Measurements from ENCODE around the gene RGL1.
A peak's percentile ranks its signal among the peaks of the same experiment; 100 is the strongest.

RGL1 gene

DNA sequence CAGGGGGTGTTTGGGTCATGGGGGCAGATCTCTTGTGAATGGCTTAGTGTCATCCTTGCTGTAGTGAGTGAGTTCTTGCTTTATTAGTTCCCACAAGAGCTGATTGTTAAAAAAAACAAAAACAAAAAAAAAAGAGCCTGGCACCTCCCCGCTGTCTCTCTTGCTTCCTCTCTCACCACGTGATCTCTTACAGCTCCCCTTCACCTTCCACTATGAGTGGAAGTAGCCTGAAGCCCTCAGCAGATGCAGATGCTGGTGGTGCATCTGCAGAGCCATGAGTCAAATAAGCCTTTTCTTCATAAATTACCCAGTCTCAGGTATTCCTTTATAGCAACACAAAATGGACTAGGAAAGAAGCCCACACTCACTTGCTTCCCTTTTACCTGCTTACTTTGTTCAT is 17.2 kb upstream of the RGL1 start:
- DNase-seq: no peak

DNA sequence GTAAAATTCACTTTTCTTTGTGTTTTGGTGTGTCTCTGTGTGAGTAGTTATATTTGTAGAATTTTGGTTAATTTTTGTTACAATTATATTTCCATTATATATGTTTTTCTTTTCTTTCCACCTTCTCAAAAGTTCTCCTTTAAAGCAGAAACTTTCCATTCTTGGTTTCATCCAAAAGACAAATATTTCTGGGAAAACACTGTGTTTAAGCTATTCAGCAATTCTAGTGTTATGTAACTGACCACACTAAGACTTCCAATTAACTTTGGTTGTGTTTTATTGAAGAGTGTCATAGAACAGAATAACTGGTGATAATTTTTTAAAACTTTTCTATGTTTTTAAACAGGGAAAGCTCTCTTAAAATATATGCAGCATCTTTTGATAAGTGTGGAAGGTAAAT is 13.6 kb upstream of the RGL1 start:
- no peak for DNase-seq

DNA sequence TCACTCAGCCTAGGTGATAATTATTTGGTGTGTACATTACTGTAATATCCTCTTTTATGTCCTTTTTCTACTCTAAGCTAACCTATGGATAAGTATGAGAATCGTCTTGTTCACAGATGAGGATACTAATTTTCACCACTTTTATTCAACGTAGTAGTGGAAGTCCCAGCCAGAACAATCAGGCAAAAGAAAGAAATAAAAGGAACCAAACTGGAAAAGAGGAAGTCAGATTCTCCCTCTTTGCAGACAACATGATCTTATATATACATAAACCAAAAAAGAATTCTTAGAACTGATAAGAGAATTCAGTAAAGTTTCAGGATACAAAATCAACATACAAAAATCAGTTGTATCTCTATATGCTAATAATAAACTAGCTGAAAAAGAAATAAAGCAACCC is 12.6 kb upstream of the RGL1 start:
- DNase-seq: peak; percentile 37

DNA sequence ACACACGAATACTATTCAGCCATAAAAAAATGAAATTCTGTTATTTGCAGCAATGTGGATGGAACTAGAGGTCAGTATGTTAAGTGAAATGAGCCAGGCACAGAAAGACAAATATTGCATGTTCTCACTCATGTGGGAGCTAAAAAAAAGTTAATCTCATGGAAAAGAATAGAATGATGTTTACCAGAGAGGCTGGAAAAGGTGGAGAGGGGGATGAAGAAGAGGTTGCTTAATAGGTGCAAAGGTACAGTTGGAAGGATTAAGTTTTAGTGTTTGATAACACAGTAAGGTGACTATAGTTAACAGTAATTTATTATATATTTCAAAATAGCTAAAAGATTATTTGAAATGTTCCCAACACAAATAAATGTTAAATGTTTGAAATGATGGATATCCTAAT is 10.8 kb upstream of the RGL1 start:
- DNase-seq: no peak

DNA sequence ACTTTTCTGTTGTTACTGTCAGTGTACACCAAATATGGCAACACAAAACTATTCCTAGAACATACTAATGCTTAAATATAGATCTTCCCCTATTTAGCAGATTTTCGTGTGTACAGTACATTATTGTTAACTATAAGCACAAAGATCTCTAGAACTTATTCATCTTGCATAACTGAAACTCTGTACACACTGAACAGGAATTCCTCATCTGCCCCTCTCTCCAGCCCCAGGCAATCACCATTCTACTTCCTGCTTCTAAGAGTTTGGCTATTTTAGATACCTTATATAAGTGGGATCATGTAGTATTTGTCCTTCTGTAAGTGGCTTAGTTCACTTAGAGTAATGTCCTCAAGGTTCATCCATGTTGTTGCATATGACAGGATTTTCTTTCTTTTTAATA is 4.5 kb upstream of the RGL1 start:
- DNase-seq: no peak

DNA sequence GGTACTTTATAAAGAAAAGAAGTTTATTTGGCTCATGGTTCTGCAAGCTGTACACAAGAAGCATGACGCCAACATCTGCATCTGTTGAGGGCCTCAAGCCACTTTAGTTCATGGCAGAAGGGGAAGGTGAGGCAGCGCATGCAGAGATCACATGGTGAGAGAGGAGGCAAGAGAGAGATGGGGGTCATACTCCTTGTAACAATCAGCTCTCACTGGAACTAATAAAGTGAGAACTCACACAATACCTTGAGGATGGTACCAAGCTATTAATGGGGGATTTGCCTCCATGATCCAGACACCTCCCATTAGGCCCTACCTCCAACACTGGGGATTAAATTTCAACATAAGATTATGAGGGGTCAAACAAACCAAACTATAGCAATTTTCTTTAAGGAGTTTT is 3.3 kb upstream of the RGL1 start:
- no peak for DNase-seq

DNA sequence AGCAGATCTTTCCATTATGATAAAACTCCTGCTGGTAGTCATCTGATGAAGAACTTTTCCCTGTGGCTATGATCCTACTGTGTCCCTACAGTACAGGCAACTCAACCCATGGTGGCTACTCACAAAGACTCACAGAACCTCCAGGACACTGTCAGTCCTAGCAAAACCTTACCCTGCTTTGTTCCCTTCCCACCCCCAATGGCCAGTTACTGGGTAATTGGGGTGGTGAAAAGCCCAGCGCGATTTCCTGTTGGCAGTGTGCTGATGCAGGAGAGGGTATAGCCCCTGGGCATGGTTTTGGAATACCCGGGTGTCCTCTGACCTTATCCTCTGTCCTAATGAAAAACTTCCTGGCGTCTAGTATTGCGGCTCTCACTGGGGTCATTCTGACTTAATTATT is 533 bp upstream of the RGL1 start:
- no peak for DNase-seq

DNA sequence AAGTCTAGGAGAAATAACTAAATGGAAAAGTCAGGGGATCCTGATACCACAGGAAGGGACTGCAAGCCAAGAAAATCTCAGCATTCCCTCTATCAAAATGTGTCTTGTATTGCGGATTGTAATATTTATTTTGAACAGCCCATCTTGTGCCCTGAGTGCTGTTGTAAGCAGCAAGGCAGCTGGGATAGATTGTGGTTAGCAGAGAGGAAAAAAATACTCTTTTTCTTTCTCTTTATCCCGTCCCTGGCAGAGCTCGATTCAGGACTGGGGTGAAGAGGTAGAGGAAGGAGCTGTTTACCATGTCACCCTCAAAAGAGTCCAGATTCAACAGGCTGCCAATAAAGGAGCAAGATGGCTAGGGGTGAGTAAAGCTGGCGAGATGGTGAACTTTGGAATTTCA is 1.2 kb downstream of the RGL1 start:
- peak; percentile 32 for DNase-seq

DNA sequence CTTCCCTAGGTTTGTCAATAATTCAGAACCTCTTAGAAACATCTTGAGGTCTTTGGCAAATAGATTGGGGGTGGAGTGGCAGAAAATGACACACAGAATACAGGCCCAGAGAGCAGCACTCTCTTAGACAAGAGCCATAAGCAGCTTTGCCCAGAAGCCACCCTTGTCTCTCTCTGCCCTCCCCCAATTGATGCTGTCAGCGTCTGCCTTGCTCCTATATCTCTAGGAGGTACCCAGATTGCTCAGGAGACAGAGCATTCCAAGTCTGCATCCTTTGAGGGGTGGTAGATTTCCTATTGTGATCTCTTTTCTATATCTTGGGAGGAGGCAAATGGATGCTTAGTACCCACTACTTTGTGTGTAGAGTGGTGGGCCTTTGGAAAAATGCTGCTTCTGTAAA is 1.8 kb downstream of the RGL1 start:
- DNase-seq: peak; percentile 31

DNA sequence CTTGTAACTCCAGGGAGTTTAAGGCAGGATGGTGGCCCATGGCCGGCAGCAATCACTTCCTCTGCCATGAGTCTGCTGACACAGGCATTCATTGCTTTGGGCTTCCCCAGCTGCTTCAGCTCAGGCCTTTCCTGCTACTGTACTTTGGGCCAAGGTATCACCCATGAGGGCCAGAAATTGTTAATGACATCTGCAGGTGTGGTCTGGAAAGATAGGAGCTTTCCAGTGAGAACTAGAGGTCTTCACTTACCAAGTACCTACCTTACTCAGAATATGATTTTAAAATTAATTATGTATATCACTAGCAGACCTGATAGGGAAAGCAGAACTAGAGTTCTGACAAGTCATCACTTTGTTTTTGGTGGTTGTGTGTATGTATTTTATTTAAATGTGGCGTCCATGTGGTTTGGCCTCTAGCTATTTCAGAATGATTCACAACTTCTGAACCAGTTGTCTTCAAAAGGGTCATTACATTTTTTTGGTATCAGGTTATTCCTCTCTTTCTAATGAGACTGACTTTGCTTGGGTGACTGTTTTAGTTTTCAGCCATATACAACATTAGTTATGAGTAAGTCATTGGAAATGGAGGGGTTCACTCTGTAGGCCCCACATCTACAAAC is 2.7 kb downstream of the RGL1 start:
- DNase-seq: peak; percentile 80

DNA sequence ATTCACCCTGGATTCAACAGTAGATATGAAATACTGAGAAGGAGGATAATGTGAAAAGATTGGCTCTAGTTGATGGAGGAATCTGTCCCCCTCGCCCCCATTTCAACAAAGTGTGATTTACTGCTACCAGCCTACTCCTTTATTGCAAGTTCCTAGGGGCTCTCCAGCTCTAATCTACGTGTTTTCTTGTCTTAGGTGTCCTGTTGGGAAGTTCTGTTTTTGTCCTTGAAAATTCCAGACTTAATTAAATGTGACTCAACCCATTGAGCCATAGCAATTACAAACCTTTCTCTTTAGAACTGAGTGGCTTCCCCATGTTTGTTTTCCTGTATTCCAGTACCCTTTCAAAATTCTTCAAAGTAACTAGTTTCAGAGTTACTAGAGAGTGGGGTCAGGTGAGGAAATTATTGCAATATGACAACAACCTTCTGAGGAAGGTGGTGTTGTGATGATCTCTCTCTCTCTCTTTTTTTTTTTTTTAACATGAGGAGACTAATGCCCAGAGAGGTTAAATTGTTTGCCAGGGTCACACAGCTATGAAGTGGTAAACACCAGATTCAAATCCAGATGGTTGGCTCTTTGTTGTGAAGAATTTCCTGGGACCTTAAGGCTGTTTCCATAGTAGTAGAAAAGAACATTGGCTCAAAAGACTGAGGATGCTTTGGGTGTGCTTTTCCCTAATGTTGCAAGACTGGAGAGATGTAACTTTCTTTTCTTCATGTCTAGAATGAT is 3.5 kb downstream of the RGL1 start:
- DNase-seq: peak; percentile 41

DNA sequence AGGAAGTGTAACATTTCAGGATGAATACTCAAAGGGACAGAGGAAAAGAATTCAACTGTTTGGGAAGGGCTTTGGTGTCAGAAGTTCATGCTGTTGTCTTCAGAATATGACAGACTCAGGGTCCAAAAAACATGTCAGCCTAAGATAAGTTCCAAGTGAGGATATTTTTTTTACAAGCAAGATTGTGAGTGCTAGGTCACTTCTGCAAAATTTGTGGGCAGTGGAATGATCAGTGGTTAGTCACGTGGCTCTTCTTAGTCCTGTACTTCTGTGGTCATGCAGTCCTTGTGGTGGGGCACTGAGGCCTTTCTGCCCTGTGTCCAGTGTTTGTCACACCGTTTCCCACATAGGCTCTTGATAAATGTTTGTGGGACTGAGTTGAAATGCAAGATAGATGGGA is 5.2 kb downstream of the RGL1 start:
- peak; percentile 84 for DNase-seq

DNA sequence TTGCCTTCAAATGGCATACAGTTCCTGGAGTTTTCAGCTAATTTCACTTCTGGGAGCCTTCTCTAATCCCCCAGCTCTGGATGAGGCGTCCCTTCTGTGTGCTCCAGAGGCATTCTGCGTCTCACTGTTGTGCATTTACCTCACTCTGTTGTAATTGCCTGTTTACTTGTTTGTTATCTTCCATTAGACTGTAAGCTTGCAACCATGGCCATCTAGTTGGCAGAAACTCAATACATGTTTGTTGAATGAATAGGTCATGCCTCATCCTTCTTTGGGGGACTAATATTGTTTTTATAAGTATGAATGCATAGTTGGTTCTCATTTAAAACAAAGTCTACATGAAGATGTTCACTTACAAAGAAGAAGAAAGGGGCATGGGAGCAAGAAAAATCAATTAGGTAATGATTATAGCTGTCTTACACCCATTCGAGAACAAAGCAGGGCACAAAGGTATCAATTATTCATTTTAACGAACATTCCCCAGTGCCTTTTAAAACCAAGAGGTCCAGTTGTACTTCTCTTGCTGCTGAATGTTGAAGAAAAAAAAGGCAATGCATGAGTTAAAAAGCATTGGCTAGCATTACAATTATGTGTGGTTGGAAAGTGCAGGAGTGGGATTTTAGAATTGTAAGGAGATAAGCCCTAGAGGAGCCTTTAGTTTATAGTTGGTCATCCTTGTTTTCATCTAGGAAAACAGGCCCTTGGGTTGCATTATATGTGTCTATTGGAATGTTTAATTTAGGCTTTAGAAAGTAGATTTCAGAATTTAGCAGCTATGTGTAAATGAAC is 6.0 kb downstream of the RGL1 start:
- DNase-seq: no peak

DNA sequence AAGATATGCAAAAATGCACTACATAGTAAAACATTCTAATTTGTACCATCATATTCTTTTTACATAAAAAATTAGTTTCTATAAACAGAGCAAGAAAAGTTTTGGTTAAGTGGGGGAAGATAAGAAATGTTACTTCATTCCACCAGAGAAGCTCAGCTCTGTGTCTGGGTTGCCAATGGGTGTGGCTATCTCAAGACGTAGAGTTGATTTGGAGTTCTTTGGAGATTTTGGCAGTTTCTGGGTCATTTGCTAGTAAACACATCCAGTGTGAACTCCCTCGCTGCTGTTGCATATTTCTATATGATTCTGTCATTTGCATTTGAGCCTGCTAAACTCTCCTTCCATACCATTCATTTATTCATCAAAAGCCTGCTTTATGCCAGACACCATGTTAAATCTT is 7.2 kb downstream of the RGL1 start:
- DNase-seq: no peak

DNA sequence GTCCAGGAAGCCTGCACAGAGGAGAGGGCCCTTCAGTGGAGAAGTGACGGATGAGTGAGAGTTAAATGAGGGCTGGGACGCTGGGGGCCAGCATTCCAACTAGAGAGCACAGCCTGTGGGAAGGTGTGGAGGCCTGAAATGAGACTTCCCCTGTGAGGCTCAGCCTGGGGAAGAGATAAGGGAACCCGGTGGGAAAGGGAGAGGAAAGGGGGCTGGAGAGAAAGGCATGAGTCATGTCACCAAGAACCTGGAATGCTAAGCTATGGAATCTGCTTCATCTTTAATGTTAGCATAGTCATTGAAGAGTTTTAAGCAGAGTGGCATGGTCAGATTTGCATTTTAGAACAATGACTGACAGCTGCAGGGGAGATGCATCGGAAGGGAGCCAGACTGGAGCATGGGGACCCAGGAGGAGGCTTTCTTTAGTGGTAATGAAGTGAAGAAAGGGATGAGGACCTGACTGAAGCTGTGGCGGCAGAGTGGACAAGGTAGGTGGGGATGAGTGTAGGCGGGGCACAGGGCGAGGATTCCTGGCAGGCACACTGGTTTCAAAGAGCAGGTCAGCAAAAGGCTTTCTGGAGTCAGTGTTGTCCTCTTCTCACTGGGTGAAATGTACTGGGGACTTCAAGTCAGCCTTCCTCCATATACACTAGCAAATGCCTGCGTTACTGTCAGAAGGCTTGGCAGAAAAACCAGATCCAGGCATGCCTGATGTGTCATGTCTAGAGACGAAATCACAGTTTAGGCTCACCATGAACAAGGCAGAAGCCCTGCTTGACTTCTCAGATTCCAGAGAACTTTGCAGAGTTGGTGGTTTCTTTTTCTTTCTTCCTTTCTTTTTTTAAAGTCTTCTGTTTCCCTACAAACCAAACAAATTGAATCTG is 8.0 kb downstream of the RGL1 start:
- DNase-seq: peak; percentile 26

DNA sequence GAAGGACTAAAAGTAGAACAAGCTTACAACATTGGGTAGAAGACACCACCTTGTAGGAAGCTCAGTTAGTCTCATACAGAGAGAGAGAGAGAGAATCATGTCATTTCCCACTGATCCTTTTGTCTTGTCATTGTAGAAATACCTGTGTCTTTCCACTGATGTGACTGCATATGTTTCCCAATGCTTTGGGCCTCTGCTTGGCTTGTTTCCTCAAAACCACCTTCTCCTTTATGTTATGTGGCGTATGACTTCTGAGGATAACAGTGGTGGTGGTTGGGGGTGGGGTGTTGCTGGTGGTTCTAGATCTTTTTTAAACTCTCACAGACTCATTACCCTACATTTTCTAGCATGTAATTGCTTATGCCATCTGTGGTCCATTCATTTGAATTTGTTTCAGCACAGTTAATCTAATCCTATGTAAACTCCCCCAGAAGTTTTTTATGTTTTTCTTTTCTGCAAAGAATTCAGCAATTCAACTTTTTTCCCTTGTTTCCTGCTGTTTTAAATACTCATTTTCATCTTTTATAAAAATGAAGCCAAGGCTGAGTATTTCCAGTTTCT is 9.3 kb downstream of the RGL1 start:
- peak; percentile 33 for DNase-seq

DNA sequence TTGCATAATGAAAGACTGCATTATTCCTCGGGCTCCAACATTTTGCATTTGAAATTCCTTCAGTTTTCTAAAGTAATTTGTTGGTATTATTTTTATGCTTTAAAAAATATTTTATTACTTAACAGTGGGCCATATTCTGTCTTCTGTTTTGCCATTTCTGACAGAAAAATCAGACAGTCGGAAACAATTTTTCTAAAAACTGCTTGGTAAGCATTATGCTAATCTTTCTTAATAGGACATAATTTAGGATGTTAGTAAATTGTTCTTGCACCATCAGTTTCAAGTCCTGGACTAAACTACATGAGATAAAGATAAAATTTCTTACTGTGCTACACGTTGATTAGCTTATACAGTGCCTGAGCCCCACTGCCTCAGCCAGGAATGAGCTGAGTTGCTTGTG is 11.2 kb downstream of the RGL1 start:
- no peak for DNase-seq

DNA sequence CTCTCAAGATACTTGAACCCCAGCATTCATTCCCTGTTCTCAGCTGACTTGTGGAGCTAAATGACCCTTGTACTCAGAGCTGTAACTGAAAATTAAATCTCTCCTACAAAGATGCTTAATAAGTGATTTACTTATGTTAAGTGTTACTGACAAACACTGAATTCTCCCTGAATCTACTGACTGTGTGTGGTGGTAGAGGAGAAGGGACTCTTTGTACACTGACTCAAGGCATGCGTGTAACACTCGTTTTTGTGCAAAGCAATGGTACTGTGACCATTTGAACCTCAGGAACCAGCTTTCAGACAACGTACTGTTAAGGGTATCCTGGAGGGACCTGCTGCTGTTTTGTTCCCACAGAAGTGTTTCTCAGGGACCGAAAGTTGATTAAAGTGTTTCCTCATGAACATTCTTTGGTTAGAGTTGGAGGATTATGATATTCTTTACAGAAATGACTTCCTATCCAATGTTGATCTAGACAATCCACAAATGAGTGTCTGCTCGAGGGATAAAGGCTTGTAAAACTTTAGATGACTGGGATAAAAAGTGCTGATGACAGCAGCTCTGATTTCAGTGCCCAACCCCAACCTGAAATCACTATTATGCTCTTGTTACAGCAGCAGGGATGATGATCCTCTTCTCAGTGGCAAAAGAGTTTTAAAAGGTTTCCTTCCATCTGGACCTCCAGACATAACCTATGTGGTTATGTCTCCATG is 12.8 kb downstream of the RGL1 start:
- DNase-seq: no peak

DNA sequence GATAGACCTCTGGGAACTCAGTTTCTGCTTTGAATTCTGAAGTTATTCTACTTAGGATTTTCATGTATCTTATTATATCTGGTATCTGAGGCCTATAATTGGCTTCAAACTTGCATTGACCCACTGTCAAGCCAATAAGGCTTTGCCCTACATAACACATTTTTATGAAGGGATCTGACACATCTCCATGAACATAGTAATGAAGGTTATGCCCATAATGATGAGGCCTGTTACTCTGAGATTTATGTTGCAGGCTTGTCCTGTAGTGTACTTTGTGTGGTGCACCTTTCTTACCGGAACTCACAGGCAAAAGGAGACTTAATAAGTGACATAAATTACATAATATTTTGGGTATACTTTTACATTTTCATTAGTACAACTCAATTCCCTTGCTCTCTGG is 14.1 kb downstream of the RGL1 start:
- no peak for DNase-seq

DNA sequence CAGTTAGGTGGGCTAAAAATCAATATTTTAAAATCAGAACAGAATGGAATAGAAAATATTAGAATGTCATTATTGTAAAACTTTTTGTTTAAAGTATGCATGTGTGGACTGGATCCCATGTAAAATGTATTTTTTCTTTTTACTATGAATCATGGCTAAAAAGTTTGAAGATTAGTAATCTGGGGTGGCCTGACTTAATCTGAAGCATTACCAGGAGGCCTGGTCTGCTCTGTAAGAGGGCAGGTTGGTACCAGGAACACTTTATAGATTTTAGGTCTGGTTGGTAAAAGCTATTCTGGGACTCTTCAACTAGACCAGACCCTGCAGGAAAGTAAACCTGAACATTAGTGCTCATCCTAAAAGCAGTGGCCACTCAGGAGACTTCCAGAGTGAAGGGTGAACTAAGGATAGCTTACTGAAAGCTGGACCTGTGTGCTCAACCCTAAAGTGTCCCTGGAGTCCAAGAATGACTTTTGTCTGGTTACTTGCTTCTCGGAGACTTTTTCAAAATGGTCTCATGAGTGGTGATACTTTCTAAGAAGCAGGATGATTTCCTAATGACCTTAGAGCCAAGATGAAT is 16.5 kb downstream of the RGL1 start:
- no peak for DNase-seq

DNA sequence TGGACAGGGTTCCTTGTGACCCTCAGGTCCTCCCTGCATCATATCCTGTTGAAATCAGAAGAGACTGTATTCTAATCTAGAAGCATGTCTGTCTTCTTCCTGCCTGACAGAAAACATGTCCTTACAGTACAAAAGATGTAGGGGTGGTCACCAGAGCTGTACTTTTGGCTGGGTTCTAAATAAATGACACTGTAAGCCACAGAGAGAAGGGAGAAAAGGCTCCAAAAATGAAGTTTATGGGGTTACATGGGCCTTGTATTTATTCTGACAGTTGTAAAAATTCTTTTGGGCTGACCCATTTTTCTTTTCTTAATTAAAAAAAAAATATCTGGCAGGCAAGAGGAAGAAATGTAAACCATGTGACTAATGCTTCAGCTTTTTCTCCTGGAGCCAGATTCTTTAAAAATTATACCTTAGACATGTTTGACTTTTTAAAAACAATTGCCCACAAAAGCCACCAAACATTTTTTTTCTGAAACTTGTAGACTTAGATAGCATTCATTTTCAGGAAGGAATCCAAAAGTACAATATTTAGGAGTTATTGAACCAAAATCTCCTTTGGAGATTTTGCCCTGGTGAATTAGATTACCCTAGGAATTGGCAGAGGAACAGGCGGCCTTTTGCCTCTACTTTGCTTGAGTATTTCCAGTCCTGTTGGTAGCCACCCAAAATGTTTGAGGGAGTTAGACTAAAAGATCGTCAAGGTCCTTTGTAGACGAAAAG is 17.1 kb downstream of the RGL1 start:
- DNase-seq: peak; percentile 52

Measured in suppressor macrophage treated with lipopolysaccharide for 4 hours (primary cell).